ENCODE measurements around the gene CKLF. TPM values are rescaled to one million over a fixed set of nuclear protein-coding genes. Genes with fewer than 3 reads are reported as not detected.
"Not testable (repeated sequence)": the region's sequence is repeated elsewhere in the genome, so short reads cannot be mapped to it uniquely, and the experiment has no call there.

CKLF gene
- total RNA-seq, 1 experiment from 2014 or later = 162 TPM

DNA sequence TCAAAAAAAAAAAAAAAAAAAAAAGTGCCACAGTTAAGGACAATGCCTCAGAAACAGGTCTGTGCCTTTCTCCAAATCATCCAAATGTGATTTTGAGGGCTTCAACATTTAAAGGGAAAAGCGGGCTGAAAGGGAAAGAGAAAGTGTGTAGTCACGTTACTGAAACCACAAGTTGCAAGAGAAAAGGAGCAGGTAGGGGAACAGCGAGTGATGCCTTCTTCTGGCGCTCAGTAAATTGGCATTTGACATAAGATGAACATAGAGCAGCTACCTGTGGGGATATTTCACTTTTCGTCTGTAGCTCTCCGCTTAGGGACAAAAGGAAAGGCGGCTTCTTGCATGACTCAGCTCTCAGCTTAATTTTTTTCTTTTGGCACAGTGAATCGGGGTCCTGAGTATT is 37.9 kb downstream of the CKLF start:
- DNase-seq (ENCODE audit: extremely low read depth, low read depth) = no peak

DNA sequence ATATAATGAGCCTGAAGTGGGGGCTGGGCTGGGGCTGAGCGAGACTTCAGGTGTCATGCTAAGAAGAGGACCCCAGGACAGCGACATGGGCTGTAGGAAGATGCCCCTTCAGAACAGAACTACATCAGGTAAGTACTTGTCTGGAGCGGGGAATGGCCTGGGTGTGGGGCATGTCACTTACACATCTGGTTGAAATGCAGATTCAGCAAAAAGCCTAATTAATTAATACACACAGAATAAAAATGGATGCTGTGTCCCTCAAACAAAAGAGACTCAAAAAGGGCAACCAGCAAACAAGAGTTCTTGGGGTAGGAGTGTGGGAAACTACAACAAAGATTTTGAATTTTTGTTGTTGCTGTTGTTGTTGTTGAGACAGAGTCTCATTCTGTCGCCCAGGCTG is 38.6 kb downstream of the CKLF start:
- no peak for DNase-seq (ENCODE audit: extremely low read depth, low read depth)

DNA sequence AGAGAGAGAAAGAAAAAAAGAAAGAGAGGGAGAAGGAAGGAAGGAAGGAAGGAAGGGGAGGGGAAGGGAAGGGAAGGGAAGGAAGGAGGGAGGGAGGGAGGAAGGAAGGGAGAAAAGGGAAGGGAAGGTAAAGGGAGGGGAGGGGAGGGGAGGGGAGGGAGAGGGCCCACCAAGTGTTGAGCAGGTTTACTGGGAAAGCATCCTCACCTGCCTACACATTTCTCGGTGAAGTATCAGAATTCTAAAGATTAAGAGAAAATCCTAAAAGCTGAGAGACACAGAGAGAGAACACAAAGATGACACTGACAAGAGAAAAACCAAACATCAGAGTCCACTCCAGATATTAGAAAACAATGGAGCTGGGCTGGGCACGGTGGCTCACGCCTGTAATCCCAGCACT is 39.9 kb downstream of the CKLF start:
- DNase-seq (ENCODE audit: extremely low read depth, low read depth) = no peak

DNA sequence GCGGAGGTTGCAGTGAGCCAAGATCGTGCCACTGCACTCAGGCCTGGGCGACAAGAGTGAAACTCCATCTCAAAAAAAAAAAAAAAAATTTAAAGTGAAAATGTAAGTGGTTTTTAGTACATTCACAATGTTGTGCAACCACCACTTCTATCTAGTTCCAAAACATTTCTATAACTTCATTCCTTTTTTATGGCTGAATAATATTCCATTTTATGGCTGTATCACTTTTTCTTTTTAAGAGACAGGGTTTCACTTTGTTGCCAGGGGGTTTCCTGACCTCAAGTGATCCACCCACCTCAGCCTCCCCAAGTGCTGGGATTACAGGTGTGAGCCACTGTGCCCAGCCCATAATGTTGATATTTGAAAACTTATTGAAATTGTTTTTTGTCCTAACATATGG is 40.4 kb downstream of the CKLF start:
- DNase-seq (ENCODE audit: extremely low read depth, low read depth) = no peak

DNA sequence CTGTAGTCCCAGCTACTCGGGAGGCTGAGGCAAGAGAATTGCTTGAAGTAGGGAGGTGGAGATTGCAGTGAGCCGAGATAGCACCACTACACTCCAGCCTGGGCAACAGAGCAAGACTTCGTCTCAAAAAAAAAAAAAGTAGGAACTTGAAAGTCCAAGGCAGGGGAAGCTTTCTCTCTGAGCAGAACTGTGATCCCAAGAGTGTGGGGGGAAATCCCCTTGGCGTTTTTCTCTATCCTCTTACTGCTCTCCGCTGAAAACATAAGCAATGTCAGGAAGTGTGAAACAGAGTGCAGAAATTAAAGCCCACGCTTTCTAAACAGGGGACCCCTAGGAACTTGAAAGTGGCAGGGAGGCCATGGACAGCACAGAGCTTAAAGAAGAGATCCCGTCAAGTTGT is 42.4 kb downstream of the CKLF start:
- no peak for DNase-seq (ENCODE audit: extremely low read depth, low read depth)

DNA sequence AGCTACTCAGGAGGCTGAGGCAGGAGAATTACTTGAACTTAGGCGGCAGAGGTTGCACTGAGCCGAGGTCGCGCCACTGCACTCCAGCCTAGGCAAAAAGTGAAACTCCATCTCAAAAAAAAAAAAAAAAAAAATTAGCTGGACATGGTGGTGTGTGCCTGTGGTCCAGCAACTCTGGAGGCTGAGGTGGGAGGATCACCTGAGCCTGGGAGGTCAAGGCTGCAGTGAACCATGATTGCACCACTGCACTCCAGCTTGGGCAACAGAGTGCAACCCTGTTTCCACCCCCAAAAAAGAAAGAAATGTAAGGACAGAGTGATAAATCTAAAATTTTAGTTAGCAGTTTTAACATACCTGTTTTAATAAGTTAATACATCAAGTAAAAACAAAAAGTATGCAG is 44.2 kb downstream of the CKLF start:
- DNase-seq (ENCODE audit: extremely low read depth, low read depth) = not testable (repeated sequence)

DNA sequence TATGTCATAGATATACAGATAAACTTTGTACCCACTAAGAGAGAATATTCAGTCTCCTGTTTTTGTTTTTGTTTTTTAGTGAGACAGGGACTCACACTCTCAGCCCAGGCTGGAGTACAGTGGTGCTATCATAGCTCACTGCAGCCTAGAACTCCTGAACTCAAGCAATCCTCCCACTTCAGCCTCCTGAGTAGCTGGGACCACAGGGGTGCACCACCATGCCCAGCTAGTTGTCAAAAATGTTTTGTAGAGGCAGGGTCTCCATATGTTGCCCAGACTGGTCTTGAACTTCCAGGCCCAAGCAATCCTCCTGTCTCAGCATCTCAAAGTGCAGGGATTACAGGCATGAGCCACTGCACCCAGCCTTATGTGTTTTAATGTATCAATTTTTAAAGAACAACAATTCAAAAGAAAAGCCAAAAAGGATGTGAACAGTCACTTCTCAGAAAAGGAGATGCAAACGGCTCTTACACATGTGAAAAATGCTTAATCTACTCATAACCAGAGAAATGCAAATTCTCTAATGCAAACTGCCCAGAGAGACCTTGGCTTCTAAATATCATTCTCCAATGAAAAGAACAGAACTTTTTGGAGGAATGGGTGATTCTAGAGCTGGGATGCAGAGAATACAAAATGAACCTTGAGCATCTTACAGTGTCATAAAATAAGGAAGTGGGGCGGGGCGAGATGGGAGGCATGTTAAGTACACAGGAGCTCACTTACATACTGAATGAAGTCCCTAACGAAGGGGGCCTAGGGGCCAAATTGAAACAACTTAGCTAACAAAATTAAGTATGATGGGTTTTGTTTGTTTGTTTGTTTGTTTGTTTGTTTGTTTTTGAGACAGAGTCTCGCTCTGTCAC is 44.8 kb downstream of the CKLF start:
- DNase-seq (ENCODE audit: extremely low read depth, low read depth) = no peak

DNA sequence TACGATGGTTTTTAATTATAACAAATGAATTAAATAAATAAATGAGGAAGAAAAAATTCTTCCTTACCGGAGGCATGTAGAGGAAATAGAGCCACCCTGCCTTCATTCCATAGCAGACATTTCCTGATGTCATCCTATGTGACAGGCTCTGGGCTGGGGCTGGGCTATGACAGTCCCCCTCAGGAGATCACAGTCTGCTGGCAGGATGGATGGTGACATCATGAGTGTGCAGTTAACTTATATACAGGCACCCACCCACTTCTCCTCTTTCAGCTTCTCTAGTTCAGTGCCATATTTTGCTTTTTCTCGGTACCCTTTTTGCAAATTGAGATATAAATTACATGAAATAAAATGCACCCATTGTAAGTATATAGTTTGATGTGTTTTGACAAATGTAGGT is 45.7 kb downstream of the CKLF start:
- no peak for DNase-seq (ENCODE audit: extremely low read depth, low read depth)

DNA sequence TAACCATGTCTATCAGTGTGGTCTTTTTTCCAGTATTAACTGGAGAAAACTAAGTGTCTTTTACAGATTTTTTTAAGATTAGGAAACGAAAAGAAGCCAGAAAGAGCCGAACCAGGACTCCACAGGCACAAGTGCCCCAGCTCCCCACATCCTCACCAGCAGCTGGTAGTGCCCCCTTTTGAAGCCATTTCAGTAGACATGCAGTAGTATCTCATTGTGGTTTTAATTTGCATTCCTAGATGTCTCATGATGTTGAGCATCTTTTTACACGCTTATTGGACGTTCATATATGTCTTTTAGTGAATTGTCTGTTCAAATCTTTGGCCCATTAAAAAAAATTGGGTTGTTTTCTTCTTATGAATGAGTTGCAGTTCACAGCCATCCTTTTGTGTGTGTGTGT is 47.4 kb downstream of the CKLF start:
- no peak for DNase-seq (ENCODE audit: extremely low read depth, low read depth)

DNA sequence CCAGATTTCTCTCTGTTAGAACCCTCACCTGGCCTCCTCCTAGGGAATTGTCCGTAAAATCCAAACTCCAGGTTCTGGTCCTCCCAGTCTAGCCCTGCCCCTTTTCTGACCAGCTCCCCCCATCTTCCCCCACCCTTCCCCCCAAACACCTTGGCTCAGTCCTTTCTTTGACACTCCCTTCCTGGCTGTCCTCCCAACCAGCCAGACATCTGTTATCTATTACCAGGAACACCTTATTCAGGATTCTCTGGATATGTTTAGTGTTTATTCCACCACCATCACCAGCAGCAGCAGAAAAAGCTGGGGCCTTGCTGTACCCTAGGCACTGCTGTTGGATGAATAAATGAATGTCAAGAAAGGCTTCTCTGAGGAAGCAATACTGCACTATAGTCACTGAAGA is 48.1 kb downstream of the CKLF start:
- DNase-seq (ENCODE audit: extremely low read depth, low read depth) = no peak

DNA sequence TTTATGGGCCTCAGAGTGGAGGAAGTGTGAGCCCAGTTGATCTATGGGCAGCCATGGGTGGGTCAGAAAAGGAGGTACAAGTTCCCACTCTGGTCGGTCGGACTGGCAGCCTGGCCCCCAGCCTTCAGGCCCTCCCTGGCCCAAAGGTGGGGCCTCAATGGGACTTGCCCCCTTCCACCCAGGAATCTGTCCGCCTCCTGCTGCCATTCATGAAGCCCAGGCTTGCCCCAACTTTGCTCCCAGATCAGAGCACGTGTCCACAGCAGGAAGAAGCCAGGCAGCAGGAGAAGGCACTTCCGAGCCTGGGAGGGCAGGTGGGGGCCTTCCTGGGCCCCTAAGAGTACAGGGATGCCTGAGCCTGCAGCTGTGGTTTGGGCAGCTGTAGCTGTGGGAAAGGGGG is 49.1 kb downstream of the CKLF start:
- no peak for DNase-seq (ENCODE audit: extremely low read depth, low read depth)

DNA sequence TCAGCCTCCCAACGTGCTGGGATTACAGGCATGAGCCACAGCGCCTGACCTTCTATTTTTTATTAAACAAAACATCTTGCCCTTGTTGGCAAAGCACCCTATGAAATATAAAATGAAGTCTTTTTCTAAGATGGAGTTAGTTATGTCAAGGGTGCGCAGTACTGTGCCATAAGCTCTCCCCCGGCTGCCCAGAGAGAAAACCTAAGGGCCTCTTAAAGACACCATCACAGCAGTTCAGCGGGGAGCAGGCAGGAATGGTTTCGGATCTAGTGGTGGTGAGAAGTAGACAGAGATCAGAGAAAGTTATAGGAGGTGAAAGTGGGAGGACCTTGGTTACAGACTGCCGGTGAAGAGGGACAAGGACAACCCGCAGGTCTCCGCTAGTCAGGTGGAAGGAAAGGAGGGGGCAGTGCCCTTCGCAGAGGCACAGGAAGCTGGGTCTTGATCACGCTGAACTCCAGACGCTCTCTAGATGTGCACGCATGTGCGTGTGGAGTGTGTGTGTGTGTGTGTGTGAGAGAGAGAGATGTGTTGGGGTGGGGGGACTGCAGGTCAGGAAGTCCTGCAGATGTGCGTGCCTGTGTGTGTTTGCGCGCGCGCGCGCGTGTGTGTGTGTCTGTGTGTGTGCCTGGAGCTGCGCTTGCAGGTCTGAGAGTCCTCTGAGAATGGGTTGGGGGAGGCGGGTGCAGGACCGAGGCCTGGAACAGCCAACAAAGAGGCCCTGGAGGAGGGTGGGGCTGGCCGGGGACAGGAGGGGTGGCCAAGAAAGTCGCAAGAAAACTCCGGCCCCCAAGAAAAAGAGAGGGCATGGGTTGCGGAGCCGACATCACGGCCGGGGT is 51.4 kb downstream of the CKLF start:
- no peak for DNase-seq (ENCODE audit: extremely low read depth, low read depth)

DNA sequence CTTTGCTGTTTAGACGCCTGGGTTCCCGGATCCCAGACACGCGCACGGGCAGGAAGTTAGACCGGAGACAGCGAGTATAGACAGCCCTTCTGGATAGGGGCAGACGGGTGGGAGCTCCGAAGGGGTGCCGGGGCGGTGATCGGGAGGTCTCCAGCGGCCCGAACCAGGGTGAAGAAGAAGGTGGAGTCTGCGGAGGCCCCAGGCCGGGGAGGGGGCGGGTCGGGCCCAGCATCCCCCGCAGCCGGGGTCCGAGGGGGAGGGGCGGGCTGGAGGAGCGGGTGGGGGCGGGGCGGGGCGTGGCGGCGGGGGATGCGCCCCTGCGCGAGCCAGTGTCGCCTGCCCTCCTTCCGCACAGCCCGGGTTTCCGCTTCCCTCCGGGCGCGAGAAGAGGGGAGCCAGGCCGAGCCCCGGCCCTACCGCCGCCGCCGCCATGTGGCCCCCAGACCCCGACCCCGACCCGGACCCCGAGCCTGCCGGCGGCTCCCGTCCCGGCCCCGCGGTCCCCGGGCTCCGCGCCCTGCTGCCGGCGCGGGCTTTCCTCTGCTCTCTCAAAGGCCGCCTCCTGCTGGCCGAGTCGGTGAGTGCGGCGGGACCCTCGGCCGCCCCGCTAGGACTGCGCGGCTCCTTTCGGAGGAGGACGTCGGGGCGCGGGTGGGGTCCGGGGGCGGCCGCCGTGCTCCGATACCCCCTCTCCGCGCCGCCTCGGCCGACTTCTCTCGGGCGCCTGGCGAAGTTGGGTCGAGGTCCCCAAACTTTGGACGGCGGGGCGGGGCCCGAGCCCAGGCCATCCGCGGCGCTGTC is 52.2 kb downstream of the CKLF start, which contains the start of gene CMTM3:
Gene CMTM3 (plus strand): TSS at position 329 of the 801 bp plus-strand sequence. CDS start 102 bp downstream, at position 431.
- peak; percentile 46 for DNase-seq (ENCODE audit: extremely low read depth, low read depth)

DNA sequence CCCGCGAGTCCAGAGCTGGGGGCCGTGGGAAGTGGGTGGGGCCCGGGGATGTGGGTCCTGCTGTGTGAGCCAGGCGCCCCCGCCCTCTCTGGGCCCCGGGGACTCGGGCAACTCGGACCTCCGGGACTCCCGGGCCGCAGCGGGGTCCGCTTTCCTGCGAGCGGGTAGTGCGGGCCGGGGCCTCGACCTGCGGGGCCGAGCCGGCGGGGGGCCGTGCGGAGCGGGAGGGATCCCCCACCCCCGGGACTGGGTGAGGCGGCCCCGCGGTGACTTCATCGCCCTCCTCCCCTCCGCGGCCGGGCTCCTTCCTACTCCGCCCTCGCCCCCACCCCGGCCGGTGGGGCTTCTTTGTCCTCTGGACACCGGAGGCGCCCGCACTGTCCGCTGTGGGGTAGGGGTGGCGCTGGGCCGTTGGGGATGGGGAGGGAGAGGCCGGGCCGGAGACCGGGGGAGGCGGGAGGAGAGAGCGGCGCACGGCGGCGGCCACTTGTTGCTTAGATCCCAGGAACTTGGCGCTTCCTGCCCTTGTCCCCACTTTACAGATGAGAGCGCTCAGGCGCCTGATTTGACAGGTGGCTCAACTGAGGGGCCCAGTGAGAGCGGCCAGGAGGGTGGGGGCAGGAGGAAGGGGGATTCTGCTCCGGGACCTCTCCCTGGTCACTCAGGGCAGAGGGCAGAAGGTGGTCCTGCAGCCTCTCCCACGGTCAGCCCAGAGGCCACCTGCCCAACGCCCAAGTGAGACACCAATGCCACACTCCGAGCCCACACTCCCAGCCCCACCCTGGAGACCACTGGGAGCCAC is 53.0 kb downstream of the CKLF start:
- DNase-seq (ENCODE audit: extremely low read depth, low read depth) = no peak

DNA sequence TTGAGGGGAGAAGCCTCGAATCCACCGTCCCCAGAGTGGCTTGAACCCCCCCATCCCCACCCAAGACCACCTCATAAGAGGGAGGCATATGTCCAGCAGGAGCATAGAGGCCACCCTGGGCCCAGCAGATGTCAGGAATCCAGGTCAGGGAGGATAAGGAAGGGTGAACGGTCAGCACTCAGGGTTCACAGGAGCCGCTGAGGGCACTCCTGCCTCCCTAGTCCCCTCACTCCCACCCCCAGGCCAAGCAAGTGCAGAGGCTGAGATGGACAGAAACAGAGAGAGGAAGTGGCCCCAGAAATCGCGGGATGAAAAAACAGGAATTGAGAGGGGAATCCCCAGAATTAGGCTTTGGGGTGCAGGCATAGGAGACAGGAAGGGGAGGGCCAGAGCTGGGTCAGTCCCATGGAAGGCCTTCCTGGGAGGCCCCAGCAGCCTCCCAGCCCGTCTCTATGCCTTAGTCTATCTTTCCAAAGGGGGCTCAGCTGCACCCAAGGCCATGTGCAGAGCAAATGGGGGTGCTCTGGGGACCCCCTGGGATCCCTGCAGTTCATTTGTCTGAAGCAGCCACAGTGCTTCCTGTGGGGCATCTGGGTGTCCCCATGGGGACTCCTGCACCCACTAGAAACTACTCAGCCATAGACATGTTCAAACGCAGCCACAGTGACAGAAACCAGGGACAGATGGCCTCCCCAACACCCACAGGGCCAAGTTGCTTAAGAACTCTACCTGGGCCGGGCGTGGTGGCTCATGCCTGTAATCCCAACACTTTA is 53.8 kb downstream of the CKLF start:
- DNase-seq (ENCODE audit: extremely low read depth, low read depth) = no peak

DNA sequence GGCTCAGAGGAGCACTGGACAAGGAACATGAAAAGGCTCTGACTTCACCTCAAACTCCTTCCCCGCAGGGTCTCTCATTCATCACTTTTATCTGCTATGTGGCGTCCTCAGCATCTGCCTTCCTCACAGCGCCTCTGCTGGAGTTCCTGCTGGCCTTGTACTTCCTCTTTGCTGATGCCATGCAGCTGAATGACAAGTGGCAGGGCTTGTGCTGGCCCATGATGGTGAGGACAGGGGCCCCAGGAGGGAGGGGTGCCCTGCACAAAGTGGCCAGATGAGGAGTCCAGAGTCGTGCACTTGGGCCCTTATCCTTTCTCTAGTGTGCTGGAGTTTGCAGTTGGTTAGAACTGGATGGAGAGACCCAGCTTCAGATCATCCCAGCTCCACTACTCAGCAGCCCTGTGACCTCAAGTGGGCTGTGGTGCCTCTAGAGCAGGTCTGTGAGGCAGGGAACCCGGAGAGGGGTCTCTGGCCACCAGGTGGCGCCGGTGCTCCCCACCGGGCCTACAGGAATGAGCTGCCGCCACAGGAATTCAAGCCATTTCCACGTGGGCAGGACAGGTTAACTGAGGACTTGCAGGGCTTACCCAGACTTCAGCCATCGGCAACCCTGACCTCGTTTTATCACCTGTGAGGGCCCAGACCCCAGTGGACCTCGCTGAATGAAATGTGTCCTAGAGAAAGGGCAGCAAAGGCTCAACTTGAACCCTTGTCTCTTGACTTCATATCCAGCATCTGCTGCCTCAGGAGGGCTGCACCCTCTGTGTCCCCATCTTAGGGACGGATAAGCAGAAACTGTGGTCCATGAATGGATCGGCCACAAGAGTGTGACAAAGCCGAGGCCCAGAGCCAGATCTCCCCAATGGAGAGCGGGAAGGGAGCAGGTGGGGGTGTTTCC is 56.1 kb downstream of the CKLF start:
- peak; percentile 79 for DNase-seq (ENCODE audit: extremely low read depth, low read depth)

DNA sequence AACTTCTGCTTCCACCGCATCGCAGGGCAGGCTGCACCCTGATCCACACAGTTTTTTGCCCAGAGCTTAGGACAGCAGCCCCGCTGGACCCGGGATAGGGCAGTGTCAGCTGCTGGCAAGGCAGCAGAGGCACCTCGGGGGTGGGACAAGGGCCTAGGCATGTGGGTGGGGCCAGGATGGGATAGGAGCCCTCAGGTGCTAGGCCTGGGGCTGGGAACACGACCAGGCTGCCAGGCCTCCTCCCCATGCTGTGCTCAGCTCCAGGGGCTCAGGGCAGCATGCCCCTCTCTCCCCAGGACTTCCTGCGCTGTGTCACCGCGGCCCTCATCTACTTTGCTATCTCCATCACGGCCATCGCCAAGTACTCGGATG is 56.7 kb downstream of the CKLF start:
- no peak for DNase-seq (ENCODE audit: extremely low read depth, low read depth)

DNA sequence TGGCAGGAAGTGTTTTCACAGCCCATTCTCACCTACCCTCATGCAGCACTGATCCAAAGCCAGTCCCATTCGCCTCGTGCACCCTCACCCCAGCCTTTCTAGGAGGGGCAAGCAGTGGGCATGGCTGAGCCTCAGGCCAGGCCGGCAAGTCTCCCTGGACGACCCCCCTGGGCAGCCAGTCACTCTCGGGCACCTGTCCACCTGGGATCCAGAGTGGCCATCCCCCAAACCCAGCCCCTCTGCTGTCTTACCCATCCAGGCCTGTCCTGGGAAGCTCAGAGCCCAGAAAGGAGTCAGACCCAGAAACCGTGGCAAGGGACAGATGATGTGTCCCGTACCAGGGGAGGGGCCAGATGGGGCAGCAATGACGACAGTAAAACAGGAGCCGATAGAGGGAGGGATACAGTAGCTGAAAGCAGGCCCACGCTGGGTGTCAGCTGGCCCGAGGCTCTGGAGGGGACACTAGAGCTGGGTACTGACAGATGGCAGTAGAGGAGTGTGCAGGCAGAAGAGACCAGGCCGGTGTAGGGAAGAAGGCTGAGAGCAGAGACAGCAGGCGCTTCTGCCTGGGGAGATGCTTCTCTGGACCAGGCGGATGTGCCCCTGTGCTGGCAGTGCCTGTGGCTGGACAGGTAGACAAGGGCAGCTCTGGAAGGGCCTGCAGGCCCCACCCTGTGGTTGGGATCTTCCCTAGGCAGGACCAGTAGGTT is 57.9 kb downstream of the CKLF start:
- DNase-seq (ENCODE audit: extremely low read depth, low read depth) = no peak

All from NCI-H460 (cell line).